GM19372 (cell line): Measurements from ENCODE around the gene SPEF2.

ENCODE experiments used
- ATAC-seq: cut with Tn5 transposase; IDR thresholded peaks from one replicate; pipeline ENCODE4 v1.9.1; 2021; ENCODE audit warnings: mild to moderate bottlenecking, low read depth, moderate library complexity; ENCODE audit not compliant: unreplicated experiment

The SPEF2 gene

GRCh38 chr5:35617435-35618303 is at the start of gene SPEF2:
Gene SPEF2, plus strand, starts transcription at chr5:35617863. Its CDS starts 135 bp downstream, at chr5:35617998.
- ATAC-seq: peak; percentile 91

DNA sequence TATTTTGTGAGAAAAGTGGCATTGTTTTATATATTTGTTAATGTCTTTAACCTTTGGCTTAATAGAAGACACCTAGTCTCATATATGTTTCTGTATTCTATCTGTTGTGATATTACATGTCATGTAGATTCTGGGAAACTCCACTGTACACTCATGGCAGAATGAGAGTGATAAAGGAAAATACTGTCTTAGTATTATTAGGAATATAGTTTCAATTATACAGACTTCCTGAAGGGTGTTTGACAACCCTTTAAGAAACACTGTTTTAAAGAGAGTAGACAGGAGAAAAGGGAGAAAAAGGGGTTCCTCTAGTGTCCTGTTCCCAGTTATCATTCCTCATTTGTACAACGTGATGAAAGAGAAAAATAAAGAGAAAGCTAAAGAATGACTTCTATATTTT is 42.1 kb upstream of the SPEF2 start:
- no peak for ATAC-seq

DNA sequence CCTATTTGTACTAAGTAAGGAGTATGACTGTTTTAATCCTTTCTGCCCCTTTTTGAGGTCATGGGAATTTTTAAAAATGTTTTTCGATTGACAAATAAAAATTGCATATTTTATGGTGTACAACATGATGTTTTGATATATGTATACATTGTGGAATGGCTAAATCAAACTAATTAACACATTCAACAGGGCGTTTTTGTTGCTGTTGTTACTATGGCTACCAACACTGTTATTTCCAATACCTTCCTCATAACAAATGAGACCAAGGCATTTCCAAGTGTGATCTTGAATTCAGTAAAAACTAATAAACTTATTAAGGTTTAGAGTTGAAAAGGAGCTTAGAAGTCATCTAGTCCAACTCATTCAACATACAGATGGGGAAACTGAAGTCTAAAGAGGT is 30.2 kb upstream of the SPEF2 start:
- no peak for ATAC-seq

DNA sequence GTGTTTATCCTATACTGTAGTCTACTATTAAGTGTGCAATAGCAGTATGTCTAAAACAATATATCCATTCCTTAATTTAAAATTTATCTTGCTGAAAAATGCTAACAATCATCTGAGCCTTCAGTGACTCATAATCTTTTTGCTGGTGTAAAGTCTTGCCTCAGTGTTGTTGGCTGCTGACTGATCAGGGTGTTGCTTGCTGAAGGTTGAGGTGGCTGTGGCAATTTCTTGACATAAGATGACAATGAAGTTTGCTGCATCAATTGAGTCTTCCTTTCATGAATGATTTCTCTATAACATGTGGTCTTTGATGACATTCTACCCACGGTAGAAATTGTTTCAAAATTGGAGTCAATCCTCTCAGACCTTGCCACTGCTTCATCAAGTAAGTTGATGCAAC is 24.3 kb upstream of the SPEF2 start:
- no peak for ATAC-seq

- ATAC-seq: no peak
Measured at GRCh38 chr5:35598707-35599370, 18.8 kb upstream of the SPEF2 start.

GRCh38 chr5:35600591-35600990 is 17.1 kb upstream of the SPEF2 start:
- no peak for ATAC-seq

DNA sequence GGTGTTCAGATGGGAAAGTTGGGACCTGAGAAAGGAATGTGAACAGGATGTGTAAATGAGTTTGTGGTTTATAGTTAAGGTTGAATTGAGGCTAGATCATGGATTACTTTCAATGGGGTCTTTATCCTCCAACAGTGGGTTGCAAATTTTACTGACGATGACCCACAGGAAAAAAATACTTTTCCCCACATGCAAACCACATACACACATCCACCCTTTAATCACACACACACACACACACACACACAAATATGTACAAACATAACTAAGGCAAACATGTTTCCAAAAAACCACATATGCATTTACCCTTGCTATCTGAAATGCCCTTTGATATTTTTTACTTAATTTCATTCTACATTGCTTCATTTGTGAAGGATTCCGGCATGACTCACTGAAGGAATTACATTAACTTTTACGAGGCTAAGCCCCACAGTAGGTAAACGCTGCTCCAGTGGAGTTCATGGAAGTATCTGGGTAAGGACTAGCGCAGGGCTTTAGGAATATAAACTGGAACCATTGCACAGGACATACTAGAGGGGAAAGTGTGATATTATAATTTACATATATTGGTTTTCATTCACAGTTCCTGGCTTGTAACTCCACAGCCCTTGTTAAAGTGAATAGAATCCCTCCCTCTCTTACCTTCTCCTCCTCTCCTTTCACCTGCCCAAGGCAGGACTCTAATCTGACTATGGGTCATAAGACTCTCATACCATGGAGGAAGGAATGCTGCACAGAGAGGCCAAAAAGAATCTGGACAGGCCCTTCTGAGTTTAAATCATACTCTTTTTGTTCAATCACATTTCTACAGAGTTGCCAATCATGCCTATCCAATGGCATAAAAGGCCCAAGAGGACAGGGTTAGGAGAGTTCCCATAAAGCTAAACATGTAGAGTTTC is 8.5 kb upstream of the SPEF2 start:
- ATAC-seq: no peak

GRCh38 chr5:35617060-35617434 is 616 bp upstream of the SPEF2 start:
- ATAC-seq: no peak

- no peak for ATAC-seq
Measured at GRCh38 chr5:35618304-35618636, 607 bp downstream of the SPEF2 start.

DNA sequence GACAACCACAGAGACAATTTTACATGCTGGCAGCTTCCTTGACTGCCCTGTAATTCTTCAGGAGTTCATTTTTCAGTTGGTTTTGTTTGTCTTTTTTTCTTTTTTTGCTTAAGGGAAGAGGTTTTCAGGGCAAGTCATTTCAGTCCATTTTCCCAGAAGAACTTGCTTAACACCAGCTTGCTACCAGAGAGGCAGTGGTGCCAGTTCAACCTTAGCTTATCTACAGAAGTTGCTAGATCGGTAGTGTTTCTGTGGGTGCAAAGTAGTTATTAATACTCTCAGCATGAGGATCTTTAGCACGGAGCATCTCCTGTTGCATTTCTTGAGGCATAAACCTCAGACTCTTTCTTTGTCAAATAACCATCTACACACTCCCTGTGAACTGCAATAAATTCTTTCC is 1.1 kb downstream of the SPEF2 start:
- ATAC-seq: no peak

DNA sequence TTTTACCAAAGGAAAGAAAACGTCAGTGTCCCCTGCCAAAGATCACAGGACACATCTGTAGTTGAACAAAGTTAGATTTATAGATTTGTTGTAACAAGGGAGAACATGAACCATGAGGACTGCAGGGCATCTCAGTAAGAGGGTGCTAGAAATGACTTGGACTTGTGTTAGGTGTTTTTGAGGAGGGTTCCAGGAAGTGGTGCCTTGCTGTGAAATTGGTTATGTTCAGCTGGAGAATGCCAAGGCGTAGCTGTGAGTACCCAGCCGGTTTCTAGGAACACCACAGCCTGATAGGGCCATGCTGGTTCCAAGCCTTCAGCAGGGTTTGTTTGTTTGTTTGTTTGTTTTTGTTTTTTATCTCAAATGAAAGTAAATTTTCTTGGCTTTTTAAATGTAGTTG is 5.3 kb downstream of the SPEF2 start:
- no peak for ATAC-seq

- ATAC-seq: no peak
Measured at GRCh38 chr5:35623991-35624390, 6.3 kb downstream of the SPEF2 start.

DNA sequence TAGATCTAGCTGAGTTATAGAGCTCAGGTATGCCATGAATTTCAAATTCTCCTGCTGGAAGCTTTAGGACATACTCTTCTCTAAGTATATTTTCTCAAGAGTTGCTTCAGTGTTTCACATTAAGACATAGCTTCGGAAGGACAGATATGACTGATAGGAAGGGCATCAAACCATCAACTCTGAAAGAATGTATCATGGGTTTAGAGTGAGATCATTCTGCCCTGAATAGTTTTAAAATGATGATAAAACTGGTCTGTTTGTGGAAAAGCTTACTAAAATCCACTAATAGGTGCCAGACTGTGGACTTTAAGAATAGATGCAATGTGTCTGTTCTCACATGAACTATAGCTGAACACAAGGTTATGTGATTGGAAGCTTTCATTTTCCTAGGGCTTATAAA is 8.4 kb downstream of the SPEF2 start:
- ATAC-seq: no peak

- ATAC-seq: no peak
Measured at GRCh38 chr5:35626553-35626952, 8.9 kb downstream of the SPEF2 start.

DNA sequence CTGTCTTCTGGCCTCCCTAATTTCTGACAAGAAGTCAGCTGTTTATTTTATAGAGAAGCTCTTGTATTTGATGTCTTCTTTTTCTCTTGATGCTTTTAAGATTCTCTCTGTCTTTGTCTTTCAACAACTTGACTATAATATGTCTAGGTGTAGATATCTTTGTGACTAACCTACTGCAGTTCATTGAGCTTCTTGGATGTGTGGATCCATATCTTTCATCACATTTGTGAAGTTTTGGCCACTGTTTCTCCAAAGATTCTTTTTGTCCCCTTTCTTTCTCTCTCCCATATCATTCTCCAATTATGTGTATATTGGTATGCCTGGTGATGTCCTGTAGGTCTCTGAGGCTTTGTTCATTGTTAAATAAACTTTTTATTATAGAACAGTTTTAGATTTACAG is 16.7 kb downstream of the SPEF2 start:
- no peak for ATAC-seq

DNA sequence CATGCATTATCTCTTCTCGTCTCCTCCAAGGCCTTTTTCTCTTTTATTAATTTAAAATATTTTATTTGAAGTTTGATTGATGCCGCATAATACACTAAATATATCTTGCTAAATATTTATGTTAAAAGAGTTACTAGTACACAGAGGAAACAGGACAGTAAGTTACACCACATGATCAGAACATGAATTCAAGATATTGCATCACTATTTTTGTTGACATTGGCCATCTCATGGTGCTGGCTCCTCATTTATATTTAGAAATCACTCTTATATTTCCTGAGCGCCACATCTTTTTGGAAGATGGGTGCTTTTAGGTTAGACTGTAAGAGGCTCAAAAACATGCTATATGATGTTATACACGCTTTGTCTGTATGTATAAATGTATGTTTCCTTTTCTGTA is 23.0 kb downstream of the SPEF2 start:
- ATAC-seq: no peak

GRCh38 chr5:35644543-35644942 is 26.9 kb downstream of the SPEF2 start:
- ATAC-seq: no peak

DNA sequence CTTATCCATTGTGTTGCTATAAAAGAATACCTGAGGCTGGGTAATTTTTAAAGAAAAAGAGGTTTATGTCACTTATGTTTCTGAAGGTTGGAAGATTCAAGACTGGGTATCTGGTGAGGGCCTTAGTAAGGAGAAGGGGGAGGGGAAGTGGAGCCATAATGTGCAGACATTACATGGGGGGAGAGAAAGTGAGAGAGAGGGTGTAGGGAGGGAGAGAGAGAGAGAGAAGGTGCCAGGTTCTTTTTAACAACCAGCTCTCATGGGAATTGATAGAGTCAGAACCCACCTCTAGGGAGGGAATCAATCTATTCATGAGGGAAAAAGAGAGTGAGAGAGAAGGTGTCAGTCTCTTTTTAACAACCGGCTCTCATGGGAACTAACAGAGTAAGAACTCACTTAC is 29.5 kb downstream of the SPEF2 start:
- no peak for ATAC-seq

- ATAC-seq: no peak
Measured at GRCh38 chr5:35647712-35648111, 30.0 kb downstream of the SPEF2 start.

GRCh38 chr5:35651002-35651756 is 33.5 kb downstream of the SPEF2 start:
- no peak for ATAC-seq
